ENCODE data around the gene HLA-DQB2. TPM values are rescaled to one million over a fixed set of nuclear protein-coding genes. Genes with fewer than 3 reads are reported as not detected.

The HLA-DQB2 gene
- total and polyA plus RNA-seq, 2 of the 8 experiments (the other 6 are each of a cell fraction or from before 2014, with no cell fraction given), result not detected

DNA sequence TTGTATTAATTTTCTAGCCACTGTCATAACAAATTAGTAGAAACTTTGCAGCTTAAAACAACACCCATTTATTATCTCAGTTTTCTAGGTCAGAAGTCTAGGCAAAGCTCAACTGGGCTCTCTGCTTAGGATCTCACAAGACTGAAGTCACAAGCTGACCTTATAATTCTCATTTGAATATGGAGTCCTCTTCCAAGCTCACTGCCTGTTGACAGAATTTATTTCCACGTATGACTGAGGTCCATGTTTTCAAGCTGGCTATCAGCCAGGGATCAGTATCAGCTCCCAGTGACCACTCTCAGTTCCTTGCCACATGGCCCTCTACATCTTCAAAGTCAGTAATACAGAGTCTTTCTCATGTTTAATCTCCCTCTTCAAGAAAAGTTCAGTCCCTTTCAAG lies 11.7 kb upstream of the HLA-DQB2 start (continued):
- TF ChIP-seq ZNF274 (IDR thresholded peaks at IDR 0.05; ENCODE audit: borderline replicate concordance, extremely low read depth, low read length) (no peak), SAP30 (IDR thresholded peaks at IDR 0.05; ENCODE audit: insufficient read depth, insufficient replicate concordance, low read length) (no peak), HDAC2 (IDR thresholded peaks at IDR 0.05; ENCODE audit: borderline replicate concordance in 1 of 2, low read depth in 2 of 2, low read length in 2 of 2) (no peak), JUN (IDR thresholded peaks at IDR 0.05; ENCODE audit: low read depth, low read length) (no peak), YY1 (IDR thresholded peaks at IDR 0.05; ENCODE audit: low read depth, low read length) (no peak)
- TF ChIP-seq, protein P1, sequence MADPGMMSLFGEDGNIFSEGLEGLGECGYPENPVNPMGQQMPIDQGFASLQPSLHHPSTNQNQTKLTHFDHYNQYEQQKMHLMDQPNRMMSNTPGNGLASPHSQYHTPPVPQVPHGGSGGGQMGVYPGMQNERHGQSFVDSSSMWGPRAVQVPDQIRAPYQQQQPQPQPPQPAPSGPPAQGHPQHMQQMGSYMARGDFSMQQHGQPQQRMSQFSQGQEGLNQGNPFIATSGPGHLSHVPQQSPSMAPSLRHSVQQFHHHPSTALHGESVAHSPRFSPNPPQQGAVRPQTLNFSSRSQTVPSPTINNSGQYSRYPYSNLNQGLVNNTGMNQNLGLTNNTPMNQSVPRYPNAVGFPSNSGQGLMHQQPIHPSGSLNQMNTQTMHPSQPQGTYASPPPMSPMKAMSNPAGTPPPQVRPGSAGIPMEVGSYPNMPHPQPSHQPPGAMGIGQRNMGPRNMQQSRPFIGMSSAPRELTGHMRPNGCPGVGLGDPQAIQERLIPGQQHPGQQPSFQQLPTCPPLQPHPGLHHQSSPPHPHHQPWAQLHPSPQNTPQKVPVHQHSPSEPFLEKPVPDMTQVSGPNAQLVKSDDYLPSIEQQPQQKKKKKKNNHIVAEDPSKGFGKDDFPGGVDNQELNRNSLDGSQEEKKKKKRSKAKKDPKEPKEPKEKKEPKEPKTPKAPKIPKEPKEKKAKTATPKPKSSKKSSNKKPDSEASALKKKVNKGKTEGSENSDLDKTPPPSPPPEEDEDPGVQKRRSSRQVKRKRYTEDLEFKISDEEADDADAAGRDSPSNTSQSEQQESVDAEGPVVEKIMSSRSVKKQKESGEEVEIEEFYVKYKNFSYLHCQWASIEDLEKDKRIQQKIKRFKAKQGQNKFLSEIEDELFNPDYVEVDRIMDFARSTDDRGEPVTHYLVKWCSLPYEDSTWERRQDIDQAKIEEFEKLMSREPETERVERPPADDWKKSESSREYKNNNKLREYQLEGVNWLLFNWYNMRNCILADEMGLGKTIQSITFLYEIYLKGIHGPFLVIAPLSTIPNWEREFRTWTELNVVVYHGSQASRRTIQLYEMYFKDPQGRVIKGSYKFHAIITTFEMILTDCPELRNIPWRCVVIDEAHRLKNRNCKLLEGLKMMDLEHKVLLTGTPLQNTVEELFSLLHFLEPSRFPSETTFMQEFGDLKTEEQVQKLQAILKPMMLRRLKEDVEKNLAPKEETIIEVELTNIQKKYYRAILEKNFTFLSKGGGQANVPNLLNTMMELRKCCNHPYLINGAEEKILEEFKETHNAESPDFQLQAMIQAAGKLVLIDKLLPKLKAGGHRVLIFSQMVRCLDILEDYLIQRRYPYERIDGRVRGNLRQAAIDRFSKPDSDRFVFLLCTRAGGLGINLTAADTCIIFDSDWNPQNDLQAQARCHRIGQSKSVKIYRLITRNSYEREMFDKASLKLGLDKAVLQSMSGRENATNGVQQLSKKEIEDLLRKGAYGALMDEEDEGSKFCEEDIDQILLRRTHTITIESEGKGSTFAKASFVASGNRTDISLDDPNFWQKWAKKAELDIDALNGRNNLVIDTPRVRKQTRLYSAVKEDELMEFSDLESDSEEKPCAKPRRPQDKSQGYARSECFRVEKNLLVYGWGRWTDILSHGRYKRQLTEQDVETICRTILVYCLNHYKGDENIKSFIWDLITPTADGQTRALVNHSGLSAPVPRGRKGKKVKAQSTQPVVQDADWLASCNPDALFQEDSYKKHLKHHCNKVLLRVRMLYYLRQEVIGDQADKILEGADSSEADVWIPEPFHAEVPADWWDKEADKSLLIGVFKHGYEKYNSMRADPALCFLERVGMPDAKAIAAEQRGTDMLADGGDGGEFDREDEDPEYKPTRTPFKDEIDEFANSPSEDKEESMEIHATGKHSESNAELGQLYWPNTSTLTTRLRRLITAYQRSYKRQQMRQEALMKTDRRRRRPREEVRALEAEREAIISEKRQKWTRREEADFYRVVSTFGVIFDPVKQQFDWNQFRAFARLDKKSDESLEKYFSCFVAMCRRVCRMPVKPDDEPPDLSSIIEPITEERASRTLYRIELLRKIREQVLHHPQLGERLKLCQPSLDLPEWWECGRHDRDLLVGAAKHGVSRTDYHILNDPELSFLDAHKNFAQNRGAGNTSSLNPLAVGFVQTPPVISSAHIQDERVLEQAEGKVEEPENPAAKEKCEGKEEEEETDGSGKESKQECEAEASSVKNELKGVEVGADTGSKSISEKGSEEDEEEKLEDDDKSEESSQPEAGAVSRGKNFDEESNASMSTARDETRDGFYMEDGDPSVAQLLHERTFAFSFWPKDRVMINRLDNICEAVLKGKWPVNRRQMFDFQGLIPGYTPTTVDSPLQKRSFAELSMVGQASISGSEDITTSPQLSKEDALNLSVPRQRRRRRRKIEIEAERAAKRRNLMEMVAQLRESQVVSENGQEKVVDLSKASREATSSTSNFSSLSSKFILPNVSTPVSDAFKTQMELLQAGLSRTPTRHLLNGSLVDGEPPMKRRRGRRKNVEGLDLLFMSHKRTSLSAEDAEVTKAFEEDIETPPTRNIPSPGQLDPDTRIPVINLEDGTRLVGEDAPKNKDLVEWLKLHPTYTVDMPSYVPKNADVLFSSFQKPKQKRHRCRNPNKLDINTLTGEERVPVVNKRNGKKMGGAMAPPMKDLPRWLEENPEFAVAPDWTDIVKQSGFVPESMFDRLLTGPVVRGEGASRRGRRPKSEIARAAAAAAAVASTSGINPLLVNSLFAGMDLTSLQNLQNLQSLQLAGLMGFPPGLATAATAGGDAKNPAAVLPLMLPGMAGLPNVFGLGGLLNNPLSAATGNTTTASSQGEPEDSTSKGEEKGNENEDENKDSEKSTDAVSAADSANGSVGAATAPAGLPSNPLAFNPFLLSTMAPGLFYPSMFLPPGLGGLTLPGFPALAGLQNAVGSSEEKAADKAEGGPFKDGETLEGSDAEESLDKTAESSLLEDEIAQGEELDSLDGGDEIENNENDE (IDR thresholded peaks at IDR 0.05; ENCODE audit: insufficient replicate concordance, low read length), result no peak
